Kidney (tissue), 14 donors: ENCODE data around the gene RNF113B. TPM values are rescaled to one million over a fixed set of nuclear protein-coding genes. Genes with fewer than 3 reads are reported as not detected.

Source experiments
- DNase-seq, 5 donors: peaks; one replicate each; pipeline ENCODE4 v3.0.0-alpha.2; 2013 to 2020
- FAIRE-seq: peaks from 2 replicates; lab custom pipeline; 2012; peaks lifted over from hg19 to GRCh38; lab: Jason Lieb, UNC
- H3K27ac ChIP-seq, 2 donors: one replicate each; pipeline ENCODE4 v1.7.0; 2013; ENCODE audit warnings: low read depth in 2 of 2, low read length in 2 of 2, inconsistent platforms in 1 of 2
- H3K27me3 ChIP-seq: one replicate; pipeline ENCODE4 v1.7.1; 2013; ENCODE audit warnings: low read length, inconsistent platforms; ENCODE audit not compliant: control insufficient read depth, insufficient read depth
- H3K36me3 ChIP-seq, 3 donors: one replicate each; pipeline versions ENCODE4 v1.7.0 to v1.7.1; 2013; ENCODE audit warnings: low read length in 3 of 3, control low read depth in 1 of 3, inconsistent platforms in 1 of 3; ENCODE audit not compliant: insufficient read depth in 3 of 3, control insufficient read depth in 2 of 3
- H3K4me1 ChIP-seq, 3 donors: one replicate each; pipeline versions ENCODE4 v1.7.0 to v1.7.1; 2013; ENCODE audit warnings: low read length in 3 of 3, inconsistent platforms in 1 of 3, low read depth in 1 of 3; ENCODE audit not compliant: control insufficient read depth in 2 of 3, insufficient read depth in 2 of 3
- H3K4me3 ChIP-seq, 3 donors: one replicate each; pipeline versions ENCODE4 v1.7.0 to v1.8.1; 2013; ENCODE audit warnings: low read length in 3 of 3, control low read depth in 1 of 3, inconsistent platforms in 1 of 3
- H3K9ac ChIP-seq, 3 donors: one replicate each; pipeline versions ENCODE4 v1.7.0 to v1.7.1; 2013; ENCODE audit warnings: low read length in 3 of 3, control low read depth in 1 of 3, inconsistent platforms in 1 of 3
- H3K9me3 ChIP-seq, 3 donors: one replicate each; pipeline versions ENCODE4 v1.7.0 to v1.7.1; 2013; ENCODE audit warnings: low read length in 3 of 3, control low read depth in 1 of 3, inconsistent platforms in 1 of 3; ENCODE audit not compliant: control insufficient read depth in 2 of 3, insufficient read depth in 1 of 3
- CTCF ChIP-seq: IDR thresholded peaks from 3 replicates; pipeline ENCODE4 v1.5.1; 2012; ENCODE audit warnings: mild to moderate bottlenecking, moderate library complexity, borderline replicate concordance; ENCODE audit not compliant: insufficient read depth; ENCODE audit errors: extremely low read depth
- intact Hi-C: fragments of 100-400 bp; cut with DNase I; formaldehyde crosslinking; loops from one replicate; pipeline ENCODE4 v1.11.1; 2022
- polyA plus RNA-seq: library from polyadenylated mRNA; stranded (reverse); fragments of 350-450 nt; fragmentation: Illumina TruSeq; extraction: RNeasy Lipid Tissue Mini Kit (QIAGEN cat#74804); gene quantifications from one replicate; pipeline ENCODE4 v1.2.3, GENCODE V29; 2014; ENCODE audit warnings: low read depth, low replicate concordance; ENCODE audit not compliant: insufficient read depth
- total RNA-seq: library from RNA; stranded (reverse); fragmentation: NEBNext Ultra II Directional; extraction: Animal tissue kit (Norgen Biotek cat#: 25700); gene quantifications from one replicate; pipeline ENCODE4 v1.2.1, GENCODE V29; 2021
- donor health status: control.
- donor health status: control.
- donor health status: control.
- donor health status: control.
- donor health status: control.
- donor health status: DM: yes; HTN: yes; CAD: no.
- donor health status: Normal renal cell carcinoma (clear cell type).

Gene RNF113B
- total and polyA plus RNA-seq, 2 donors from 2014 or later: not detected

- intact Hi-C loops: no loop called here
- Histone ChIP-seq H3K27ac (peak overlapping the region; percentile 90 to 92), H3K27me3 (no peaks in the 10 kb centered on the region), H3K4me1 (peaks cover 2 to 46% (median 19%) of the 10 kb centered on the region in 3 donors), H3K9ac (peak overlapping the region in 1 of 3 donors; percentile 62), H3K4me3 (no peak overlapping the region), H3K9me3 (no peaks in the 10 kb centered on the region), H3K36me3 (no peaks in the 10 kb centered on the region)
- no peak for TF ChIP-seq CTCF
- DNase-seq (peak in 1 of 5 donors; percentile 51), FAIRE-seq (peak; percentile 94)
Observed at GRCh38 chr13:98182589-98182988, 5.5 kb upstream of the RNF113B start.

- intact Hi-C loops: no loop called here
Observed at GRCh38 chr13:98182153-98182552, 5.1 kb upstream of the RNF113B start.

GRCh38 chr13:98181111-98181815, 4.2 kb upstream of the RNF113B start:
- Histone ChIP-seq H3K27me3 (no peaks in the 10 kb centered on the region), H3K4me3 (no peak overlapping the region), H3K36me3 (no peaks in the 10 kb centered on the region), H3K27ac (peak overlapping the region in 1 of 2 donors; percentile 0), H3K9ac (no peak overlapping the region), H3K4me1 (peaks cover 0 to 39% (median 14%) of the 10 kb centered on the region in 3 donors), H3K9me3 (no peaks in the 10 kb centered on the region)
- DNase-seq (no peak), FAIRE-seq (peak; percentile 11)
- intact Hi-C loops: no loop called here
- TF ChIP-seq CTCF: no peak

More at GRCh38 chr13:98182153-98182552, 5.1 kb upstream of the RNF113B start:
- Histone ChIP-seq H3K27me3 (no peaks in the 10 kb centered on the region), H3K9ac (no peak overlapping the region), H3K4me3 (no peak overlapping the region), H3K9me3 (no peaks in the 10 kb centered on the region), H3K36me3 (no peaks in the 10 kb centered on the region), H3K4me1 (peaks cover 0 to 42% (median 15%) of the 10 kb centered on the region in 3 donors), H3K27ac (peak overlapping the region; percentile 90 to 92)
- DNase-seq: no peak
- no peak for TF ChIP-seq CTCF
- FAIRE-seq: no peak
